ENCODE measurements around the gene ZNF189.

The ZNF189 gene

GRCh38 chr9:101417389-101417788, 18.7 kb downstream of the ZNF189 start:
- intact Hi-C loops (cut with DNase I) = no loop called here

GRCh38 chr9:101417977-101418376, 19.3 kb downstream of the ZNF189 start:
- intact Hi-C loops (cut with DNase I) = no loop called here
- DNase-seq = no peak

More at GRCh38 chr9:101417389-101417788, 18.7 kb downstream of the ZNF189 start:
- no peak for DNase-seq

- intact Hi-C loops (cut with DNase I) = no loop called here
- peak in 1 of 10 donors; percentile 8 for DNase-seq
Measured at GRCh38 chr9:101418518-101419430, 20.1 kb downstream of the ZNF189 start.

- intact Hi-C loops (cut with DNase I) = no loop called here
- DNase-seq = no peak
Measured at GRCh38 chr9:101419863-101420262, 21.2 kb downstream of the ZNF189 start.

GRCh38 chr9:101421653-101422065, 23.0 kb downstream of the ZNF189 start:
- intact Hi-C loops (cut with DNase I) = no loop called here
- no peak for DNase-seq

GRCh38 chr9:101427358-101427757, 28.7 kb downstream of the ZNF189 start:
- intact Hi-C loops (cut with DNase I) = no loop called here
- DNase-seq = no peak

GRCh38 chr9:101427957-101428655, 29.5 kb downstream of the ZNF189 start:
- intact Hi-C loops (cut with DNase I) = no loop called here
- no peak for DNase-seq

- no peak for DNase-seq
- intact Hi-C loops (cut with DNase I) = no loop called here
Measured at GRCh38 chr9:101428909-101429308, 30.3 kb downstream of the ZNF189 start.

GRCh38 chr9:101429736-101430135, 31.1 kb downstream of the ZNF189 start:
- intact Hi-C loops (cut with DNase I) = no loop called here
- no peak for DNase-seq

- intact Hi-C loops (cut with DNase I) = no loop called here
- DNase-seq = no peak
Measured at GRCh38 chr9:101432171-101432570, 33.5 kb downstream of the ZNF189 start.

GRCh38 chr9:101432740-101433139, 34.1 kb downstream of the ZNF189 start:
- DNase-seq = no peak
- intact Hi-C loops (cut with DNase I) = no loop called here

- intact Hi-C loops (cut with DNase I) = no loop called here
- DNase-seq = no peak
Measured at GRCh38 chr9:101433229-101433628, 34.6 kb downstream of the ZNF189 start.

GRCh38 chr9:101434998-101435397, 36.3 kb downstream of the ZNF189 start:
- intact Hi-C loops (cut with DNase I) = no loop called here

GRCh38 chr9:101435601-101436079, 37.0 kb downstream of the ZNF189 start, which contains the start of gene ALDOB:
TSS of gene ALDOB (minus strand) at chr9:101435774. CDS start at chr9:101430887, 4,887 bp downstream.
- DNase-seq = no peak
- intact Hi-C loops (cut with DNase I) = no loop called here

More at GRCh38 chr9:101434998-101435397, 36.3 kb downstream of the ZNF189 start:
- DNase-seq = no peak

- no peak for DNase-seq
- intact Hi-C loops (cut with DNase I) = no loop called here
Measured at GRCh38 chr9:101437806-101438232, 39.2 kb downstream of the ZNF189 start.

- DNase-seq = no peak
- intact Hi-C loops (cut with DNase I) = no loop called here
Measured at GRCh38 chr9:101438523-101438922, 39.9 kb downstream of the ZNF189 start.

GRCh38 chr9:101440714-101441230, 42.1 kb downstream of the ZNF189 start:
- intact Hi-C loops (cut with DNase I) = no loop called here
- no peak for DNase-seq

GRCh38 chr9:101442318-101442717, 43.7 kb downstream of the ZNF189 start:
- DNase-seq = no peak
- intact Hi-C loops (cut with DNase I) = no loop called here

GRCh38 chr9:101442736-101443135, 44.1 kb downstream of the ZNF189 start:
- DNase-seq = no peak
- intact Hi-C loops (cut with DNase I) = no loop called here

GRCh38 chr9:101443364-101443771, 44.7 kb downstream of the ZNF189 start:
- intact Hi-C loops (cut with DNase I) = no loop called here
- DNase-seq = peak in 8 of 10 donors; percentile 26 to 91 (median 52)
